Measurements from ENCODE around the gene ST3GAL3. TPM values are rescaled to one million over a fixed set of nuclear protein-coding genes. Genes with fewer than 3 reads are reported as not detected.

The ST3GAL3 gene
- total RNA-seq, 1 experiment from 2014 or later, result 8.3 TPM

DNA sequence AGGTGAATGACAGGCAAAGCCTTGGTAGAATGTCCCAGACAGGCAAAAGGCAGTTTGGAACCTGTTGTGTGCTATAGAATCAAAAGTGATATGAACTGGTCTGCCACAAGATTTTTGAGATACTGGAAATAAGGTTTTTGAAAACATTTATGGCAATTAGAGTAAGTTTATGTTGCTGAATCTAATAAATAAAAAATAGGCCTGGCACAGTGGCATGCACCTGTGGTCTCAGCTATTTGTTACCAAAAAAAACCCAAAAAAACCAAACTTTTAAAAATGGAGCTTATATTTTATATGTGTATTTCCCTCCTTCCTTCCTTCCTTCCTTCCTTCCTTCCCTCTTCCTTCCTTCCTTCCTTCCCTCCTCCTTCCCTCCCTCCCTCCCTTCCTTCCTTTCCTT, 149.8 kb downstream of the ST3GAL3 start:
- Histone ChIP-seq H4K91ac (ENCODE audit: insufficient read length, low read depth, low read length) (no peak overlapping the region), H2BK20ac (ENCODE audit: low read depth, low read length, poor library complexity, severe bottlenecking) (no peak overlapping the region), H3K27ac (ENCODE audit: insufficient read length, low read depth, low read length) (no peak overlapping the region), H3K23me2 (ENCODE audit: insufficient read length, low read depth, low read length, poor library complexity, severe bottlenecking) (no peaks in the 10 kb centered on the region), H2BK15ac (ENCODE audit: low read depth, low read length) (no peak overlapping the region), H3T11ph (ENCODE audit: low read length) (no peak overlapping the region), H3K4me2 (ENCODE audit: insufficient read depth, insufficient read length, low read length) (no peak overlapping the region), H2BK5ac (ENCODE audit: insufficient read length, low read length) (no peak overlapping the region), H2AFZ (ENCODE audit: low read length) (no peak overlapping the region), H3K4me1 (ENCODE audit: insufficient read depth, low read length) (no peaks in the 10 kb centered on the region; the same call in 1 of the 2 replicates), H4K5ac (ENCODE audit: insufficient read length, low read depth, low read length) (no peak overlapping the region), H3K56ac (ENCODE audit: insufficient read length, low read depth, low read length) (no peak overlapping the region), H3K14ac (ENCODE audit: insufficient read depth, low read length) (no peak overlapping the region), H3K4ac (ENCODE audit: low read depth, low read length) (no peak overlapping the region), H2BK12ac (ENCODE audit: insufficient read length, low read depth, low read length) (no peak overlapping the region), H2AK5ac (ENCODE audit: insufficient read length, low read length) (no peak overlapping the region), H3K79me1 (ENCODE audit: insufficient read depth, low read depth, low read length, poor library complexity, severe bottlenecking) (no peaks in the 10 kb centered on the region), H3K27me3 (ENCODE audit: insufficient read depth, low read length) (no peaks in the 10 kb centered on the region), H4K8ac (replicated peaks; ENCODE audit: insufficient read length, low read depth, low read length) (no peak overlapping the region), H3K9me3 (ENCODE audit: control insufficient read depth, low read depth, low read length) (no peaks in the 10 kb centered on the region), H4K20me1 (ENCODE audit: control insufficient read depth, insufficient read depth, insufficient read length) (no peaks in the 10 kb centered on the region), H2BK120ac (ENCODE audit: low read depth, low read length, poor library complexity, severe bottlenecking) (no peak overlapping the region), H3K23ac (ENCODE audit: insufficient read length, low read depth, low read length) (no peak overlapping the region), H3K79me2 (ENCODE audit: insufficient read depth, low read length) (no peaks in the 10 kb centered on the region), H3K18ac (ENCODE audit: insufficient read length, low read depth, low read length) (no peak overlapping the region), H3K9ac (ENCODE audit: extremely low read depth, insufficient read length, low read length) (no peak overlapping the region)
- Mint-ChIP-seq H3K4me3 (no peak overlapping the region), H3K27ac (no peak overlapping the region), H3K9me3 (no peaks in the 10 kb centered on the region), H3K4me1 (peaks cover 18 to 20% of the 10 kb centered on the region in 2 experiments), H3K36me3 (ENCODE audit: insufficient read depth in 1 of 3, low read depth in 3 of 3) (no peaks in the 10 kb centered on the region), H3K27me3 (ENCODE audit: low read depth) (no peaks in the 10 kb centered on the region)
- no peak for DNase-seq
- TF ChIP-seq, protein P1, sequence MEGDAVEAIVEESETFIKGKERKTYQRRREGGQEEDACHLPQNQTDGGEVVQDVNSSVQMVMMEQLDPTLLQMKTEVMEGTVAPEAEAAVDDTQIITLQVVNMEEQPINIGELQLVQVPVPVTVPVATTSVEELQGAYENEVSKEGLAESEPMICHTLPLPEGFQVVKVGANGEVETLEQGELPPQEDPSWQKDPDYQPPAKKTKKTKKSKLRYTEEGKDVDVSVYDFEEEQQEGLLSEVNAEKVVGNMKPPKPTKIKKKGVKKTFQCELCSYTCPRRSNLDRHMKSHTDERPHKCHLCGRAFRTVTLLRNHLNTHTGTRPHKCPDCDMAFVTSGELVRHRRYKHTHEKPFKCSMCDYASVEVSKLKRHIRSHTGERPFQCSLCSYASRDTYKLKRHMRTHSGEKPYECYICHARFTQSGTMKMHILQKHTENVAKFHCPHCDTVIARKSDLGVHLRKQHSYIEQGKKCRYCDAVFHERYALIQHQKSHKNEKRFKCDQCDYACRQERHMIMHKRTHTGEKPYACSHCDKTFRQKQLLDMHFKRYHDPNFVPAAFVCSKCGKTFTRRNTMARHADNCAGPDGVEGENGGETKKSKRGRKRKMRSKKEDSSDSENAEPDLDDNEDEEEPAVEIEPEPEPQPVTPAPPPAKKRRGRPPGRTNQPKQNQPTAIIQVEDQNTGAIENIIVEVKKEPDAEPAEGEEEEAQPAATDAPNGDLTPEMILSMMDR (conservative IDR thresholded peaks at IDR 0.05), result no peak
